ENCODE measurements around the gene SEMA3G. TPM values are rescaled to one million over a fixed set of nuclear protein-coding genes. Genes with fewer than 3 reads are reported as not detected.

Gene SEMA3G
- total and polyA plus RNA-seq, 8 donors = under 0.01 to 9.6 (median 1.8) TPM

DNA sequence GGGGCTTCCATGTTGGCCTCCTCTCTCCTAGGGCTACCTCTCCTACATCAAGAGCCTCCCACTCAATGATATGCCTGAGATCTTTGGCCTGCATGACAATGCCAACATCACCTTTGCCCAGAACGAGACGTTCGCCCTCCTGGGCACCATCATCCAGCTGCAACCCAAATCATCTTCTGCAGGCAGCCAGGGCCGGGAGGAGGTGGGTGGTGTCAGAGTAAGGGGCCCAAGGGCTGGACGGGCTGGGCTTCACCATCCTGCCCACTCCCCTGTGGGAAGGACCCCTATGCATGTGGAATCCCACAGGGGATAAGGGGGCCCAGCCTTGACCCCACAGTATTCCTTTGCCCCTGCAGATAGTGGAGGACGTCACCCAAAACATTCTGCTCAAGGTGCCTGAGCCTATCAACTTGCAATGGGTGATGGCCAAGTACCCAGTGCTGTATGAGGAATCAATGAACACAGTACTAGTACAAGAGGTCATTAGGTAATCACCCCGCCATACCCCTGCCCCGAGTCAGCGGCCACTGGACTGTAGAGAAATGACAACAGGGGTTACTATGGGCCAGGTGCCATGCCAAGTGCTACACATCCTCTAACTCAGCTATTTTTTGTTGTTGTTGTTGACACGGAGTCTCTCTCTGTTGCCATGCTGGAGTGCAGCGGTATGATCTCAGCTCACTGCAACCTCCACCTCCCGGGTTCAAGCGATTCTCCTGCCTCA, 47.1 kb downstream of the SEMA3G start:
- H3K27ac ChIP-seq = no peak overlapping the region
- DNase-seq = no peak
- peaks cover 7 to 15% (median 11%) of the 10 kb centered on the region in 4 donors for H3K4me1 ChIP-seq
- WGBS, 5 donors = 82 to 91% (median 90%) methylated on average over 13 of the region's 13 CpGs
- H3K27me3 ChIP-seq = no peaks in the 10 kb centered on the region
- H3K4me3 ChIP-seq = no peak overlapping the region
- H3K36me3 ChIP-seq = peaks cover 22 to 69% (median 61%) of the 10 kb centered on the region in 4 donors
- no peaks in the 10 kb centered on the region for H3K9me3 ChIP-seq
- intact Hi-C loops (cut with DNase I; ENCODE audit: low total_unique reads) = no loop called here
- no peak for TF ChIP-seq POLR2AphosphoS5 (IDR thresholded peaks at IDR 0.05)

DNA sequence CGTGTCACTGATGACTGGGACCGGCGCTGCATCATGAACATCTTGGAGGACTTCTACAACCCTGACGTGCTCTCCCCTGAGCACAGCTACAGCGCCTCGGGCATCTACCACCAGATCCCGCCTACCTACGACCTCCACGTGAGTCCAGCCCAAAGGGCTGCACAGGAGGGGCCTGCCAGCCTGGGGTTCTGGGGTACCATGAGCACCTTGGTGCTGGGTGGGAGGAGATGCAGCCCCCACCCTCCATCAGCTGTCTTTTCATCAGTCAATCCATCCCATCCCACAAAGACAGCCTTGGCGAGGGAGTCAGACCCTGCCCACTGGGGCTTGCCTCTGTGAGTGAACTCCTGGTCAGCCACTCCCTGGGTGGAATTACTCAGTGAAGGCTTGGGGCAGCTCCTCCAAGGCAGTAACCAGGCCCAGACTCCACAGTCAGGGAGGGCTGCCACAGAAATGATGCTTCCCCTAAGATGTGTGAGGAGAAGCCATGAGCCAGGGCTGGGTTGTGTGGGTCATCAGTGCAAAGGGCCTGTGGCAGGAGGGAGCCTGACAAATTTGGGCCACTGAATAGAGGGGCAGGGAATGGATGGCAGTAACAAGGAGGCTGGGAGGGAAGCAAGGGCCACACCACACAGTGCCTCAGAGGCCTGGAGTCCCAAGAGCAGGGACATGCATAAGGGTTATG, 47.9 kb downstream of the SEMA3G start:
- Histone ChIP-seq H3K27me3 (no peaks in the 10 kb centered on the region), H3K4me3 (no peak overlapping the region), H3K9me3 (no peaks in the 10 kb centered on the region), H3K27ac (no peak overlapping the region), H3K36me3 (peaks cover 14 to 69% (median 61%) of the 10 kb centered on the region in 4 donors), H3K4me1 (peaks cover 7 to 15% (median 11%) of the 10 kb centered on the region in 4 donors)
- no peak for TF ChIP-seq POLR2A (IDR thresholded peaks at IDR 0.05)
- TF ChIP-seq EP300 (IDR thresholded peaks at IDR 0.05) = no peak
- TF ChIP-seq, protein P1, sequence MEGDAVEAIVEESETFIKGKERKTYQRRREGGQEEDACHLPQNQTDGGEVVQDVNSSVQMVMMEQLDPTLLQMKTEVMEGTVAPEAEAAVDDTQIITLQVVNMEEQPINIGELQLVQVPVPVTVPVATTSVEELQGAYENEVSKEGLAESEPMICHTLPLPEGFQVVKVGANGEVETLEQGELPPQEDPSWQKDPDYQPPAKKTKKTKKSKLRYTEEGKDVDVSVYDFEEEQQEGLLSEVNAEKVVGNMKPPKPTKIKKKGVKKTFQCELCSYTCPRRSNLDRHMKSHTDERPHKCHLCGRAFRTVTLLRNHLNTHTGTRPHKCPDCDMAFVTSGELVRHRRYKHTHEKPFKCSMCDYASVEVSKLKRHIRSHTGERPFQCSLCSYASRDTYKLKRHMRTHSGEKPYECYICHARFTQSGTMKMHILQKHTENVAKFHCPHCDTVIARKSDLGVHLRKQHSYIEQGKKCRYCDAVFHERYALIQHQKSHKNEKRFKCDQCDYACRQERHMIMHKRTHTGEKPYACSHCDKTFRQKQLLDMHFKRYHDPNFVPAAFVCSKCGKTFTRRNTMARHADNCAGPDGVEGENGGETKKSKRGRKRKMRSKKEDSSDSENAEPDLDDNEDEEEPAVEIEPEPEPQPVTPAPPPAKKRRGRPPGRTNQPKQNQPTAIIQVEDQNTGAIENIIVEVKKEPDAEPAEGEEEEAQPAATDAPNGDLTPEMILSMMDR (IDR thresholded peaks at IDR 0.05) = no peak
- no peak for TF ChIP-seq POLR2AphosphoS5 (IDR thresholded peaks at IDR 0.05)
- 83 to 95% (median 92%) methylated on average over 9 to 10 of the region's 10 CpGs for WGBS, 5 donors
- no peak for DNase-seq
- intact Hi-C loops (cut with DNase I; ENCODE audit: low total_unique reads) = no loop called here

DNA sequence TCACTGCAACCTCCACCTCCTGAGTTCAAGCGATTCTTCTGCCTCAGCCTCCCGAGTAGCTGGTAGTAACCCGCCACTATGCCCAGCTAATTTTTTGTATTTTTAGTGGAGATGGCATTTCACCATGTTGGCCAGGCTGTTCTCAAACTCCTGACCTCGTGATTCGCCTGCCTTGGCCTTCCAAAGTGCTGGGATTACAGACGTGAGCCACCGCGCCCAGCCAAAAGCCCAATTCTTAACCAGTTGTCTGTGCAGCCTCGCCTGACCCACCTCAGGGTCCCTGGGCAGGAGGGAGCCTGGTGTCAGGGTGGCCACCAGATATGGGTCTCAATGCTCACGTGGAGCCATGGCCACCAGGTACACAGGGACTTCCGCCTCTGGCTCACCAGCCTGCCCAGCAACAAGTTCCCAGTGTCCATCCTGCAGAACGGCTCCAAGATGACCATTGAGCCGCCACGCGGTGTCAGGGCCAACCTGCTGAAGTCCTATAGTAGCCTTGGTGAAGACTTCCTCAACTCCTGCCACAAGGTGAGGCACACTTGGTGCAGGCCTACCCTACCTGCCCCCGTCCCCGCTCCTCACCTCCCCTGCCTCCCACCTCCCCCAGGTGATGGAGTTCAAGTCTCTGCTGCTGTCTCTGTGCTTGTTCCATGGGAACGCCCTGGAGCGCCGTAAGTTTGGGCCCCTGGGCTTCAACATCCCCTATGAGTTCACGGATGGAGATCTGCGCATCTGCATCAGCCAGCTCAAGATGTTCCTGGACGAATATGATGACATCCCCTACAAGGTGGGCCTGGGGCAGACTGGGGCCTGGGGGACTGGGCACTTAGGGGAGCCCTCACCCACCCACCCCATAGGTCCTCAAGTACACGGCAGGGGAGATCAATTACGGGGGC, 48.6 kb downstream of the SEMA3G start:
- WGBS, 5 donors = 93 to 95% (median 93%) methylated on average over 19 to 25 of the region's 25 CpGs
- no peaks in the 10 kb centered on the region for H3K27me3 ChIP-seq
- no peak for DNase-seq
- H3K9me3 ChIP-seq = no peaks in the 10 kb centered on the region
- no peak overlapping the region for H3K27ac ChIP-seq
- H3K4me3 ChIP-seq = no peak overlapping the region
- intact Hi-C loops (cut with DNase I; ENCODE audit: low total_unique reads) = no loop called here
- H3K36me3 ChIP-seq = peaks cover 6 to 69% (median 61%) of the 10 kb centered on the region in 4 donors
- TF ChIP-seq POLR2A (IDR thresholded peaks at IDR 0.05) = no peak
- TF ChIP-seq EP300 (IDR thresholded peaks at IDR 0.05) = no peak
- TF ChIP-seq, protein P1 (IDR thresholded peaks at IDR 0.05) = no peak
- TF ChIP-seq POLR2AphosphoS5 (IDR thresholded peaks at IDR 0.05) = no peak
- peaks cover 7 to 15% (median 11%) of the 10 kb centered on the region in 4 donors for H3K4me1 ChIP-seq

DNA sequence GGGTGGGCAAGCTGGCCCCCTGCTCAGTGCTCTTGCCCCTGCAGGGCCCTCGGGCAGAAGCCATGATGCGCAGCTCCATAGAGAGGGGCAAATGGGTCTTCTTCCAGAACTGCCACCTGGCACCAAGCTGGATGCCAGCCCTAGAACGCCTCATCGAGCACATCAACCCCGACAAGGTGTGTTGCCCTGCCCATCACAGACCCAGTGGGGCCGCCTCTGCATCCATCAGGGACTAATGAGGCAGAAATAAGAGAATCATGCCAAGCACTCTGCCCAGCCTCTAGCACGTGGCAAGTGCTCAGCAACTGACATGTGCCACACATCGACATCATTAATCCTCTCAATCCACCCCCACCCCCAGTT, 49.4 kb downstream of the SEMA3G start:
- Histone ChIP-seq H3K4me3 (no peak overlapping the region), H3K27me3 (no peaks in the 10 kb centered on the region), H3K27ac (no peak overlapping the region), H3K36me3 (peaks cover 5 to 67% (median 59%) of the 10 kb centered on the region in 4 donors), H3K9me3 (no peaks in the 10 kb centered on the region), H3K4me1 (peaks cover 0 to 11% (median 7%) of the 10 kb centered on the region in 4 donors)
- TF ChIP-seq EP300 (IDR thresholded peaks at IDR 0.05) (no peak), POLR2A (IDR thresholded peaks at IDR 0.05) (no peak), POLR2AphosphoS5 (IDR thresholded peaks at IDR 0.05) (no peak)
- TF ChIP-seq, protein P1 (IDR thresholded peaks at IDR 0.05) = no peak
- DNase-seq = no peak
- intact Hi-C loops (cut with DNase I; ENCODE audit: low total_unique reads) = no loop called here
- 83 to 91% (median 88%) methylated on average over 8 of the region's 8 CpGs for WGBS, 5 donors

All from stomach (tissue), 9 donors.